IPS-11a (cell line): ENCODE data around the gene AGL.
"Not testable (repeated sequence)": the region's sequence is repeated elsewhere in the genome, so short reads cannot be mapped to it uniquely, and the experiment has no call there.

Source experiments
- H3K4me3 ChIP-seq: one replicate; pipeline ENCODE4 v1.5.1; 2013; ENCODE audit warnings: low read depth, low read length, control low read depth

Gene AGL

DNA sequence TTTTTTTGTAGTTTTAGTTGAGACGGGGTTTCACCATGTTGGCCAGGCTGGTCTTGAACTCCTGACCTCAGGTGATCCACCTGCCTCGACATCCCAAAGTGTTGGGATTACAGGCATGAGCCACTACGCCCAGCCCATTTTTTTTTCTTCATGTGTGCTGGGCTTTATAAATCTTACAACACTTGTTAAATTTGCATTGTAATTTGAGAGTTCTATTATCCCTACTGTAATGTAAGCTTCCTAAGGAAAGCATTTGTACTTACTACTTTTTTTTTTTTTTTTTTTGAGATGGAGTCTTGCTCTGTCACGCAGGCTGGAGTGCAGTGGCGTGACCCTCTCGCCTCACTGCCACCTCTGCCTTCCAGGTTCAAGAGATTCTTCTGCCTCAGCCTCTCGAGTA, 121.9 kb downstream of the AGL start:
- H3K4me3 ChIP-seq: not testable (repeated sequence)
